HG03565 (cell line): ENCODE results near the gene GREB1.

ENCODE experiments used
- ATAC-seq: cut with Tn5 transposase; IDR thresholded peaks from one replicate; pipeline ENCODE4 v1.9.1; 2021; ENCODE audit warnings: mild to moderate bottlenecking, moderate library complexity; ENCODE audit not compliant: unreplicated experiment

GREB1 gene, protein sequence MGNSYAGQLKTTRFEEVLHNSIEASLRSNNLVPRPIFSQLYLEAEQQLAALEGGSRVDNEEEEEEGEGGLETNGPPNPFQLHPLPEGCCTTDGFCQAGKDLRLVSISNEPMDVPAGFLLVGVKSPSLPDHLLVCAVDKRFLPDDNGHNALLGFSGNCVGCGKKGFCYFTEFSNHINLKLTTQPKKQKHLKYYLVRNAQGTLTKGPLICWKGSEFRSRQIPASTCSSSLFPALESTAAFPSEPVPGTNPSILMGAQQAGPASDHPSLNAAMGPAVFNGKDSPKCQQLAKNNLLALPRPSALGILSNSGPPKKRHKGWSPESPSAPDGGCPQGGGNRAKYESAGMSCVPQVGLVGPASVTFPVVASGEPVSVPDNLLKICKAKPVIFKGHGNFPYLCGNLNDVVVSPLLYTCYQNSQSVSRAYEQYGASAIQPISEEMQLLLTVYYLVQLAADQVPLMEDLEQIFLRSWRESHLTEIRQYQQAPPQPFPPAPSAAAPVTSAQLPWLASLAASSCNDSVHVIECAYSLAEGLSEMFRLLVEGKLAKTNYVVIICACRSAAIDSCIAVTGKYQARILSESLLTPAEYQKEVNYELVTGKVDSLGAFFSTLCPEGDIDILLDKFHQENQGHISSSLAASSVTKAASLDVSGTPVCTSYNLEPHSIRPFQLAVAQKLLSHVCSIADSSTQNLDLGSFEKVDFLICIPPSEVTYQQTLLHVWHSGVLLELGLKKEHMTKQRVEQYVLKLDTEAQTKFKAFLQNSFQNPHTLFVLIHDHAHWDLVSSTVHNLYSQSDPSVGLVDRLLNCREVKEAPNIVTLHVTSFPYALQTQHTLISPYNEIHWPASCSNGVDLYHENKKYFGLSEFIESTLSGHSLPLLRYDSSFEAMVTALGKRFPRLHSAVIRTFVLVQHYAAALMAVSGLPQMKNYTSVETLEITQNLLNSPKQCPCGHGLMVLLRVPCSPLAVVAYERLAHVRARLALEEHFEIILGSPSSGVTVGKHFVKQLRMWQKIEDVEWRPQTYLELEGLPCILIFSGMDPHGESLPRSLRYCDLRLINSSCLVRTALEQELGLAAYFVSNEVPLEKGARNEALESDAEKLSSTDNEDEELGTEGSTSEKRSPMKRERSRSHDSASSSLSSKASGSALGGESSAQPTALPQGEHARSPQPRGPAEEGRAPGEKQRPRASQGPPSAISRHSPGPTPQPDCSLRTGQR (N-terminal part only)

DNA sequence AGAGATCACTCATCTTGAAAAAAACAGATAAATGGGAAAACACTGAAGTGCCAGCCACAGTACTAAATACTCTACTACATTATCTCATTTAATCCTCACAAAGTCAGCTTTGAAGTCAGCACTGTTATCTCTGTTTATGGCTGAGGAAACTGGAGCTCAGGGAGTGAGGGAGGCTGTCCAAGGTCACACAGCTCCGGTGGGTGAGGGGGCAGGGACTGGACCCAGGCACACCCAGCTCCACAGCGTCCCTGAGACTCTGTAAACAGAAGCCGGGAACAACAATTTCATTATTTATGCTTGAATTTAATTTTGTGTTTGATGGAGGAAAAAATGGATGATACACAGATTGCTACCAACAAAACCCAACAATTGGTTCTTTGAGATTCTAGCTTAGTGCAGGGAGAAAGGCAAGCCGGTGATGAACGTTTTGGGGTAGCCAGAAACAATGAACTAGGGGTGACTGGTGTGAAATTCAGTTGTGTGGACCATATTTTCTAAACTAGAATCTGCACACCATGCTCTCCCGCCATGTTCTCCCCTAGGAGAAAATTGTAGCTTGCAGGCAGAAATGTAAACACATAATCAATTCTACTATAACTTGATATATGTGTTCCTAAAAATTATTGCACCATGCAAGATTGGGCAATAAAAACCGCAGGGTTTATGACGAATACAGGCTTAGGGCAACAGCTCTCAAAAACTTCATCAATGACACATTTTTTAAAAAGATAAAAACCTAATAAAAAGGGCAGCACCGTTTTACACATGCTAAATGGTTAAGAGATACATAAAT is at the start of gene GREB1:
TSS of gene GREB1 (plus strand) at position 768 of the 793 bp plus-strand sequence. CDS start 22,570 bp downstream, outside the sequence.
- no peak for ATAC-seq

DNA sequence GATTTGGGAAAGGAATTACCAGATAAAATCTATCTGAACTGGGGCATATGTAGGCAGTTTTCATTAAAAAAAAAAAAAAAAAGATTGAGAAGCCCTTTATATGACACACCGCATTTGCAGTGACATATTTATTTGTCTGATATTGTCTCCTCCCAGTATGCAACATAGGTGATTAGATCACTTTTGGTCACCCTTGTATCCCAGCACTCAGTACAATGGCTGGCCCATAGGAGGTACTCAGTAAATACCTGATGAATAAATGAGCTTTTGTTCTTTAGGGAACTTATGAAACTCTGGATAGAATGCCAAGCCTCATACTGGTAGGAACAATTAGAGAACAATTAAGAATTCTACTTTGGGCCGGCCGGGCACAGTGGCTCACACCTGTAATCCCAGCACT is 45.0 kb upstream of the GREB1 start:
- ATAC-seq: no peak

DNA sequence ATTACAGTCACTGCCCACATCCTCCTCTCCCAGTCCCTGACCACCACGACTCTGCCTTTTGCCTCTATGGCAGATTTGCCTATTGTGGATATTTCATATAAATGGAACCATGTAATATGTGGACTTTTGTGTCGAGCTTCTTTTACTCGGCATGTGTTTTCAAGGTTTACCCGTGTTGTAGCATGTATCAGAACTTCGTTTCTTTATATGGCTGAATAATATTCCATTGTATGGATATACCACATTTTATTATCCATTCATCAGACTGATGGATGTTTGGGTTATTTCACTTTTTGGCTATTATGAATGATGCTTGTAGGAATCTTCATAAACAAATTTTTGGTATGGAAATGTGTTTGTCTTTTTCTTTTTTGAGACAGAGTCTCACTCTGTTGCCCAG is 43.7 kb upstream of the GREB1 start:
- no peak for ATAC-seq

DNA sequence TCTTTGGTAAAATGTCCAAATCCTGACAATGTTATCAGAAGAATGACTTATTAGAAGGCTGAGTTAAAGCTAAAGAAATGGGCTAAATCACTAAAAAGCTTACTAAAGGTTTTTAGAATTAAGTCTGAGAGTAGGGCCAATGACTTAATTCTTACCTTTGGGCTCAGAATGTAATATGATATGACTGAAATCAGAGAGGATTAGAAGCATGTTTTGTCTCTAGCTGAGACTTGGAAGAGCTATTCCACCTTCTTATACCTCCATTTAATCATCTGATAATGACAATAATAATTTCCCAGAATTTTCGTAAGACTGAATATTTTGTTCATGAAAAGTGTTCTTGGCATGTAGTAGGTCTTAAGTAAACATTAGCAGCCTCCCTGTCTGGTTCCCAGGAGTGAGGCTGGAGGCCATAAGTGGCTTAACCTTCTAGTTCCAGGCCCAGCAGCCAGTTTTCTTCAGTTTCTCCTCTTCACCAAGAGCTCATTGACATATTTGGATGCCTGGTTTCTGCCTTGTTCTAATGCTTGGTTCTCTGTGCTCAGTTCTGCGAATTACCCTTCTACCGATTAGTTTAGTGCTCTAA is 42.4 kb upstream of the GREB1 start:
- no peak for ATAC-seq

DNA sequence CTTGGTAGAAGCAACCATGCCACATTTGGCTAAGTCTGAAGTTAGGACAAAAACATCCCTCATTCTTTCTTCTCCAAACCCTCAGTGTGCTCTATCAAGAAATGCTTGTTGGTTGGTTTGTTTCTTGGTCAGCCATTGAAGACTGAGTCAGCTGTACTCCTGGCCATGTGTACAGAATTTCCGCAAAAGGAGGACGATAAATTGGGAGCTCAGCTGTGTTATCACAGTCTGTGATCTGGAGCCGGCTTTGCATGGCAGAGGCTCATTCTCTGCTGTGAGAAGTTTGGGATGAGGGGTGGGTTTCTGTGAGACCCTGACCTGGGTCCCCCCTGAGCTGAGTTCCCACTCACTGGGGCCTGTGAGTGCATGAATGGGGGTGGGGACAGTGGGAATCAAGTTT is 41.6 kb upstream of the GREB1 start:
- no peak for ATAC-seq

DNA sequence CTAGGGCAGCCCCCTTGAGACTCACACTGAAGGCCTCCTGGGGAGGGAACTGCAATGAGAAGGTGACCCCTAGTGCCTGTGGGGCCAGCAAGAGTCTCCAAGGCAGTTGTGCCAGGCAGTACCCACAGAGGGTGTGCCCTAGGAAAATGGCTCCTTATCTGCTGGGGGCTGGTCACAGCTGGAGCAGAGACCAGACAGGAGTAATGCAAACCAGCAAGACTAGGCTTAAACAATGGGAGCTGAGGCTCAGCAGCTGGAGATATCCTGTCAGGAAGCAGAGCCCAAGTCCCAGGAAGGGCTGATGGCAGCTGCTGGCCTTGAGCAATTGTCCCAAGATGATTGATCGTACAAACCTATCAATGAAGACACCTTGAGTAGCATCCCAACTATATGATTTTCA is 41.1 kb upstream of the GREB1 start:
- no peak for ATAC-seq

DNA sequence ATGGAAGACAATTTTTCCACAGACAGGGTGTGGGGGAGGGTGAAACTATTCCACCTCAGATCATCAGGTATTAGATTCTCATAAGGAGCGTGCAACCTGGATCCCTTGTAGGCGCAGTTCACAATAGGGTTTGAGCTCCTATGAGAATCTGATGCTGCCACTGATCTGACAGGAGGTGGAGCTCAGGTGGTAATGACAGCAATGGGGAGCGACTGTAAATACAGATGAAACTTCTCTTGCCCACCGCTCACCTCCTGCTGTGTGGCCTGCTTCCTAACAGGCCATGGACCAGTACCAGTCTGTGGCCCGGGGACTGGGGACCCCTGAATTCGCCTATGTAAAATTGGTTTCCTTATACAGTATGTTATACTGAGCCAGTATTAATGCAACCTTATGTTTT is 40.6 kb upstream of the GREB1 start:
- ATAC-seq: no peak

DNA sequence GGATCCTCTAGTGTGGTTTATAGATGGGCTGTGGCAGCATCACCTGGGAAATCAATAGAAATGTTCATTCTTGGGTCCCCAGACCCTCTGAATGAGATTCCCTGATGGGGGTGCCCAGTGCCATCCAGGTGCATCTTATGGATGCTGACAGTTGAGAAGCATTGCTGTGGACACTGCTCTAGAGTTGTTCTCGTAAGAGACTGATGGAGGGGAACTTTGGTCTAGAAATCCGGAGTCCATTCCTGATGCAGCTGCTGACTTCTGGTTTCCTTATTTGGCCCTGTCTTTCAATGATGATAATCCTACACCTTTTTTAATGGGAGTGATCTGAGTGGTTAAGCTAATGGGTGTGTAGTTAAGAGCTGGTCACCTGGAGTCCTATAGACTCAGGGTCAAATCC is 39.5 kb upstream of the GREB1 start:
- no peak for ATAC-seq

DNA sequence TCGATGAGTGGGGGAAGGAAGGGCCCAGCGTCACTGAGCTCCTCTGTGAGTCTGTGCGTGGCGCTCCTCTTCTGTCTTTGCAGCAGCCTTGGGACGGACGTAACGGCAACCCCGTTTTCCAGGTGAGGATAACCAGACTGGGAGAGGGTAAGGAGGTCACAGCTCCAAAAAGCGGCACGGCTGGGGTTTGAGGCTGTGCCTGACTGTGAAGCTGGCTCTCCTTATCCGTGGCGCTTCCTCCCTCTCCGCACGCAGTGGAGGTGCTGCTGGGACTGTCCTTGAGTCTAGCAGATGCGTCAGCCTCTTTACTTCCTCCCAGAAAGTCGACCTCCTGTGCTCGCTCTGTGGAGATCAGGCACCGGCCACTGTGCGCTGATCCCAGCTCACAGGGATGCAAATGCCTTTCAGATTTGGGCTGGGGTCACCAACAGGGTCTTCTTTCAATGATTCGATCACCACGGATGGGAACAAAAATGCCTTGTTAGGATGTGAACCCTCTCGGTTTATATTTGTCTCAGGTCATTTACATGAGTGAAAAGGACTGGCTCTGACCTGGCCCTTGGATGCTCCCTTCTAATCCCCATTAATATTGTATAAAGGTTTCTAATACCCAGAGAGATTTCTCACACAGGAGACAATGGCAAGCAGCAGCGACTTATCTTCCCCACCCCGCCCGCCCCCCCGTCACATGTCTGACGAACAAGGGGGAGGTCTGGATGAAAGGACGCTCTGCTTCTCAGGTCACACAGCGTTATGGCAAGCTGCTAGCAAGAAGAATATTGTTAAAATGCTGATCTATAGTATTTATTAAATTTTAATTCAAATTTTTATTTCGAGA is 37.8 kb upstream of the GREB1 start:
- no peak for ATAC-seq

DNA sequence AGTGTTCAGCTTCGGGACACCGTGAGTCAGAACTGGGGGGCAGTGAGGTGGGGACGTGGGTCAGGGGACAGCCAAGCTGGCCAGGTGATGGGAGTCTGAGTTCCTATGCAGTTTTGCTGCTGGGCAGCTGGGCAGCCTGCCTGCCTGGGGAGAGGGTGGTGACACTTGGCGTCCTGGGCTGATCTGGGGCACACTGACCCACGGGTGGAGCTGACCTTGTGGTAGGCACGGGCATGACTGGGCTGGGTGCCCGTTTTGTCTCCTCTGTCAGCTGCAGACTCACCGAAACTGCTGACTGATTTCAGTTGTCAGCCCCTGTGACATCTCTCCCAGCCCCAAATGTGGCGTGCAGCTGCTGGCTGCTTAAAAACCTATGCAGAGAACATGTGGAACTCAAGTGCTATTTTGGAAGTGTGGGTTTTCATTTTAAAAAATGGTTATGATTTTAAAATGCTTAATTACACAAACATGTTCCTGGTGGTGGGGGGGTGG is 35.3 kb upstream of the GREB1 start:
- peak; percentile 81 for ATAC-seq

DNA sequence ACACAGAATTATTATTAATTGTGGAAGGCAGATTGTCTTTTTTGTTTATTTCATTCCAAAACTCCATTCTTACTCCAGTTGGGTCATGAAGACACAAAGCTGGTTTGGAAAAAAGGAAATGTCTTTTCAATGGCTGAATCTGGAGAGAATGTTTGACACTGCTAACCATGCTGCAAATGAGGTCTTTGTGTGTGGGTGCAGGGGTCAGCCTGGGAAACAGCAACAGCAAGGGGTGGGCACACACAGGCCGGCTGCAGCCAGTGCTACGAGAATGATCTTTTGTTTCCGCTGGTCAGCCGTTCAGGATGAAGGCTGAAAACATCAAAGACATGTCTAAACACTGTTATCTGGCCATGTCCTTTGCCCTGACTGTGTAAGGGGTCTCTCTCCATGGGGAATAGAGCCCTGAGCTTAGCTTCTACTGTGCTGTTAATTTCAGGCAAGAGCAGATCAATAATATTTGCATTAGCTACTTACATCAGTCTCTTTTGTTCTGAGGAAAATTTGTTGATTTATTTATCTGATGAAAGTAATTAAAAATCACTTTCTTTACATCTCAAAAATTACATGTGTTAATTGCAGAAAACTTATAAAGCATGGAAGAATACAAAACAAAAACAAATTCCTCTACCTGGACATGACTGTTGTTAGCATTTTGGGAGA is 34.6 kb upstream of the GREB1 start:
- ATAC-seq: no peak

DNA sequence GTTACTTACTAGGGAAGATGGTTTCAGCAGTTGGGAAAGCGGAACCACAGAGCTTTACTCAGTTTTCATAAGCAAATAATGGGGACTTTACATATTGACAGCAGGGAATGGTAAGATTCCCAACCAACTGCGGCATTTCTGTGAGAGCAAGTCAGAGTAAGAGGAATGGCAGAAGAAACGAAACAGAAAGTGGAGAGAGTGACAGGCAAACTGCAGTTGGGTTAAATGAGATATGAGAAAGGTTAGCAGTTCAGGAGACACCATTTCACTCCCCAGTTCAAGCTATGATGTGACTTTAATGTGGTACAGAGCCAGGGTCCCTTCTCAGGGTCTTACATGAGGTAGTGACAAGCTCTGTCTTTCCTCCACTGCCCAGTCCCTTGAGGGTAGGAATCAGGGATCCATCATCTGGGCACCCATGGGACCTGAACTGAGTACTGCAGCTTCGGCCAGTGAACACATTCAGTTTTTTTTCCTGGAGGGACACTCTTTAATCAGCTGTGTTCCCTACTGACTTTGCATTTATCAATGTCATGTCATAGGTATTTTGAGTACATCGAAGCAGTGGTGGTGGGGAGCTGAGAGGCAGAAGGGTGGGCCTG is 33.0 kb upstream of the GREB1 start:
- ATAC-seq: no peak

DNA sequence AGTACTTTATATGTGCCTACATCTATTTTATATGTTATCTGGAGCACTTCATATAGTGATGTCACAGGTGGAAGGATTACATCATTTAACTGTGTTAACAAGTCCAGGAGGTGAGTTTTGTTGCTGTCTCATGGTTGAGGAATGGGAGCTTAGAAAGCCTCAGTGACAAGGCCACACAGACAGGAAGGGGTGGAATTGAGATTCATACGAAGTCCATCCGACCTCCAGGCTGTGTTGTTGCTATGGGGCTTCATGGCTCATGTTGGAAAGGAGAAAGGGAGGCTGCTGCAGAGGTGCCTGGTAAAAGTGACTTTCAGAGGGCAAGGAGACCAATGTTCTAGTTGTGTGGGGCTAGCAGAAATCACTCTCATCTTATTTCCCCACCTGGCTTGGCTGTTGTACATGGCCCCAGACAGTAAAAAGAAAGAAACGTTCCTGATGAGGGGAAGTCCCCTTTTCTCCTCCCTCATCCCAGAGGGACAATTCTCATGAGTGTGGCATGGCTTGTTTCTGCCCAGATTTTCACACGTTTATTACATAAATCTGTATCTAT is 31.0 kb upstream of the GREB1 start:
- ATAC-seq: no peak

DNA sequence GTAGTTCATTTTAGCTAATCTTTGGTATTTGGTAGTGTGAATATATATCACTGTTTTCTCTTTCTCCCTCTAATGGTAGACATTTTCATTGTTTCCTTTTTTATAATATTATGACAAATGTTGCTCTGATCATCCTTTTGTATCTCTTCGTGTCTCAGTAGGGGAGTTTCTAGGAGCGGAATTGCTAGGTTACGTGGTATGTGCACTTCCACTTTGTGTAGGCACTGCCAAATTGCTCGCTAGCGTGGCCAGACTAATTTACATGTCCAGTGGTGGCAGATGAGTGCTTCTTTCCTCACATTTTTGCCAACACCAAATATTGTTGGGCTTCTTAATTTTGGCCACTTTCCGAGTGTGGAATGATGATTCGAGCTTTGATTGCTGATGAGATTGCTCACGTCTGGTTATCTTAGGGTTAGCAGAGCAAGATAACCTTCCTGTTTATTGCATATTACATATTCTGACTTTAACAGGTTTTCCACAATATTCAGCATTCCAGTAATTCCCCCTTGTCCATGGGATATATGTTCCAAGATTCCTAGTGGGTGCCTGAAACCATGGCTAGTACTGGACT is 30.4 kb upstream of the GREB1 start:
- ATAC-seq: no peak

DNA sequence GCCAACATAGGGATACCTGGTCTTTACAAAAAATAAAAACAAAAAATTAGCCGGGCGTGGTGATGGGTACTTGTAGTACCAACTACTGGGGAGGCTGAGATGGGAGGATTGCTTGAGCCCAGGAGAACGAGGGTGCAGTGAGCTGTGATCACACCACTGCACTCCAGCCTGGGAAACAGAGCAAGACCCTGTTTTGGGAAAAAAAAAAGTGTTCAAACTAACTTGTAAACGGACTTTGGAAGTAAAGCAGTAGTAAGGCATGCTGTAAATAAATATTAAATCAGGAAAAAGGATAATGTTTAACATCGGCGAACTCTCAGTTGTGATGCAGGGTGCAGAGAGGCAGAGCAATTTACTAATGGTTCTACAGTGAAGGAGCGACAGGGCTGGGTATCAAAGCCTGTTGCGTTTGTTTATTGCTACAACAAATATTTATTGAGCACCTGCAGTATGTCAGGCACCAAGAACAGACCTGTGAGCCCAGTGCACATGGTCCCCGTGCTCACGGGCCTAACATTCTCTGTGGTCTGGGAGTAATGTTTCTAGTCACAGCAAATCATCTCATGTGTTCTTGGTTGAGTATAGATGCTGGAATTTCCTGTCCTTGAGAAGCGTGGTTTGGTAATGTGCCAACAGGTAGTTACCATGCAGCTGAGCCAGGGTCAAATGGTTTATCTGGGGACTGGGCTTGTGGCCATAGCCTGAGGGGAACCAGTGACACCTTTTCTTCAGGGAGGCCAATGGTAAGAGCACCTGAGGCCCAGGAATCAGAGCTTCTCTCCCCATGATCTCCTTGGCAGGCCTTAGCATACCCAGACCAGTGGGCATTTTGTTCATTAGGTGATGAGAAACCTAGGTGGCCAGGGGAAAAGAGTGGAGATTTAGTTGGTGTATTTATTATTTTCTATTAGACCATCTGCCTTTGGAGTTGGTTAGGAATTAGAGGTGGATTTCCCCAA is 27.9 kb upstream of the GREB1 start:
- peak; percentile 85 for ATAC-seq

DNA sequence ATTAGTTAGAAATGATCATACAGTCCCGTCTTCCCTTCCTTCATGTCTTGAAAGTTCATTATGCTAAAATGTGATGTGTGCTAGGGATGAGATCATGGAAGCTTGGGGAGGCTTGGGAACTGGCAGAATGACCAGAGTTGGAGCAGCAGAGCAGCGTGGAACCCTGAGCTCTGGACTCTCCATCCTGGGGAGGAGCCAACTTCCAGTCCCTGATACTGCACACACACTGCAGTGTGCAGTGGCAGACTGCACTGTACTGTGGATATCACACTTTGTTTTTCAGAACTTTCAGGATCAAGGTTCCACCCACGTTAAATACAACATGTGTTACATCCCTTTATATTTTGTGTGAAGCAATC is 27.3 kb upstream of the GREB1 start:
- ATAC-seq: no peak
